HepG2 (cell line): ENCODE measurements around the gene ZNF783. TPM values are rescaled to one million over a fixed set of nuclear protein-coding genes. Genes with fewer than 3 reads are reported as not detected.
A peak's percentile ranks its signal among the peaks of the same experiment; 100 is the strongest.

ENCODE experiments used
- EEA1 ChIP-seq: sonication (generic); formaldehyde crosslinking; IDR thresholded peaks from 2 replicates; pipeline ENCODE4 v1.5.1; 2020; ENCODE audit warnings: mild to moderate bottlenecking, missing genetic modification reagents, borderline replicate concordance
- GRHL1 ChIP-seq: sonication (generic); formaldehyde crosslinking; conservative IDR thresholded peaks from 2 replicates; pipeline ENCODE4 v1.8.0; 2022; ENCODE audit warnings: missing genetic modification reagents
- MAX ChIP-seq: IDR thresholded peaks from 2 replicates; pipeline ENCODE4 v1.6.1; 2012; ENCODE audit warnings: inconsistent platforms
- MBNL3 ChIP-seq: fragments of 250-450 bp; sonication (Bioruptor Pico); conservative IDR thresholded peaks from 2 replicates; pipeline ENCODE4 v1.8.0; 2022; ENCODE audit warnings: mild to moderate bottlenecking, inconsistent platforms
- MLX ChIP-seq: IDR thresholded peaks from 2 replicates; pipeline ENCODE4 v1.6.1; 2016
- NCOA5 ChIP-seq: sonication (generic); formaldehyde crosslinking; IDR thresholded peaks from 2 replicates; pipeline ENCODE4 v1.4.0; 2020; ENCODE audit warnings: missing genetic modification reagents
- SNAPC4 ChIP-seq: sonication (generic); formaldehyde crosslinking; IDR thresholded peaks from 2 replicates; pipeline ENCODE4 v1.4.0; 2020; ENCODE audit warnings: mild to moderate bottlenecking, missing genetic modification reagents
- TCF12 ChIP-seq, 2 experiments: fragments of 450-650 bp in 1 of 2; sonication (generic) in 1 of 2; formaldehyde crosslinking in 1 of 2; IDR thresholded peaks; 2 replicates each; pipeline versions ENCODE4 v1.6.1 to v1.8.0; 2017 to 2022; ENCODE audit warnings: antibody characterized with exemption in 1 of 2, mild to moderate bottlenecking in 1 of 2, missing genetic modification reagents in 1 of 2, moderate library complexity in 1 of 2
- TMF1 ChIP-seq: sonication (generic); formaldehyde crosslinking; IDR thresholded peaks from 2 replicates; pipeline ENCODE4 v1.8.1; 2022; ENCODE audit warnings: low read depth, missing genetic modification reagents
- TOE1 ChIP-seq: sonication (generic); formaldehyde crosslinking; IDR thresholded peaks from 2 replicates; pipeline ENCODE4 v1.4.0; 2020; ENCODE audit warnings: mild to moderate bottlenecking, missing genetic modification reagents
- ZBTB21 ChIP-seq: sonication (generic); formaldehyde crosslinking; IDR thresholded peaks from 2 replicates; pipeline ENCODE4 v1.4.0; 2020; ENCODE audit warnings: missing genetic modification reagents
- ZMYM3 ChIP-seq: sonication (generic); formaldehyde crosslinking; IDR thresholded peaks from 2 replicates; pipeline ENCODE4 v1.5.1; 2020; ENCODE audit warnings: mild to moderate bottlenecking, missing genetic modification reagents
- ZNF12 ChIP-seq: sonication (generic); formaldehyde crosslinking; IDR thresholded peaks from 2 replicates; pipeline ENCODE4 v1.5.0; 2020; ENCODE audit warnings: missing genetic modification reagents
- ZNF121 ChIP-seq: sonication (generic); formaldehyde crosslinking; IDR thresholded peaks from 2 replicates; pipeline ENCODE4 v1.5.0; 2020; ENCODE audit warnings: mild to moderate bottlenecking, missing genetic modification reagents
- ZNF335 ChIP-seq: sonication (generic); formaldehyde crosslinking; IDR thresholded peaks from 2 replicates; pipeline ENCODE4 v1.4.0; 2020; ENCODE audit warnings: missing genetic modification reagents
- ZNF367 ChIP-seq: sonication (generic); formaldehyde crosslinking; IDR thresholded peaks from 2 replicates; pipeline ENCODE4 v1.4.0; 2020; ENCODE audit warnings: missing genetic modification reagents, borderline replicate concordance
- ZNF629 ChIP-seq: sonication (generic); formaldehyde crosslinking; conservative IDR thresholded peaks from 2 replicates; pipeline ENCODE4 v1.5.0; 2020; ENCODE audit warnings: missing genetic modification reagents
- ZNF652 ChIP-seq: IDR thresholded peaks from 2 replicates; pipeline ENCODE4 v1.6.1; 2016; ENCODE audit warnings: low read depth, borderline replicate concordance
- ZNF724P ChIP-seq: sonication (generic); formaldehyde crosslinking; IDR thresholded peaks from 2 replicates; pipeline ENCODE4 v1.8.0; 2022; ENCODE audit warnings: missing genetic modification reagents, borderline replicate concordance
- ZNF772 ChIP-seq: sonication (generic); formaldehyde crosslinking; IDR thresholded peaks from 2 replicates; pipeline ENCODE4 v1.5.0; 2020; ENCODE audit warnings: mild to moderate bottlenecking, missing genetic modification reagents
- ZUFSP ChIP-seq: sonication (generic); formaldehyde crosslinking; IDR thresholded peaks from 2 replicates; pipeline ENCODE4 v1.9.0; 2021; ENCODE audit warnings: missing genetic modification reagents, mild to moderate bottlenecking, borderline replicate concordance
- polyA plus RNA-seq, 8 experiments: library from polyadenylated mRNA; depleted of rRNA in 3 of 8; stranded (reverse) in 7 of 8; unstranded in 1 of 8; fragments of >200 nt; fragmentation: Illumina TruSeq in 4 of 8; extraction: Trizol in 4 of 8; gene quantifications; 2 replicates each; pipeline versions ENCODE4 v1.2.1 to v1.2.3, GENCODE V29; 2011 to 2016; ENCODE audit warnings: low read depth in 4 of 8, missing spikeins in 1 of 8, mixed read lengths in 1 of 8; ENCODE audit not compliant: insufficient read depth in 1 of 8
- total RNA-seq, 5 experiments: library from RNA; depleted of rRNA; stranded (reverse); fragments of >200 nt; fragmentation: Illumina TruSeq; extraction: Trizol; gene quantifications; 2 replicates each; pipeline ENCODE4 v1.2.3, GENCODE V29; 2016; ENCODE audit warnings: low read depth in 1 of 5

Gene ZNF783
- total and polyA plus RNA-seq, 2 of the 13 experiments (the other 11 are each of a cell fraction or from before 2014, with no cell fraction given) = 4.1 to 5.2 TPM

GRCh38 chr7:149261829-149262617, at the start of gene ZNF783 (continued):
- TF ChIP-seq MLX (CRISPR knock-in tag) = peak; percentile 52; the same call in 1 of the 2 replicates
- peak; percentile 99 for TF ChIP-seq ZNF367 (CRISPR knock-in tag)
- peak; percentile 100 for TF ChIP-seq MAX
- TF ChIP-seq ZNF12 = no peak
- TF ChIP-seq ZBTB21 (CRISPR knock-in tag) = no peak
- no peak for TF ChIP-seq GRHL1
- no peak for TF ChIP-seq MBNL3
- peak; percentile 88; the same call in 1 of the 2 replicates for TF ChIP-seq EEA1 (CRISPR knock-in tag)
- no peak for TF ChIP-seq ZUFSP (CRISPR knock-in tag)
- no peak for TF ChIP-seq ZNF629 (CRISPR knock-in tag)
- no peak for TF ChIP-seq TCF12 (IDR thresholded peaks at IDR 0.05)
- 0 out of 2 replicates have a peak, but pooled peaks have one; percentile 11 for TF ChIP-seq TCF12 (CRISPR knock-in tag; IDR thresholded peaks at IDR 0.05)
- TF ChIP-seq TMF1 = peak; percentile 99
- TF ChIP-seq ZNF772 (CRISPR knock-in tag) = no peak
- TF ChIP-seq ZNF652 = no peak
- no peak for TF ChIP-seq ZNF121 (CRISPR knock-in tag)
- TF ChIP-seq ZNF335 (CRISPR knock-in tag) = 0 out of 2 replicates have a peak, but pooled peaks have one; percentile 16
- no peak for TF ChIP-seq TOE1
- no peak for TF ChIP-seq SNAPC4 (CRISPR knock-in tag)
- no peak for TF ChIP-seq ZNF724P
- TF ChIP-seq NCOA5 = no peak
- no peak for TF ChIP-seq ZMYM3 (CRISPR knock-in tag)
